Esophagus muscularis mucosa (tissue), 3 donors: Measurements from ENCODE around the gene MAP7.

Source experiments
- CTCF ChIP-seq, 3 experiments: fragments of 200-600 bp in 2 of 3; fragments of 450-650 bp in 1 of 3; sonication (generic) in 2 of 3; IDR thresholded peaks; one replicate each; pipeline ENCODE4 v1.5.1; 2017 to 2019; ENCODE audit warnings: antibody characterized with exemption in 3 of 3, mild to moderate bottlenecking in 2 of 3, moderate library complexity in 1 of 3
- POLR2AphosphoS5 ChIP-seq, 2 donors: sonication (generic); formaldehyde crosslinking; IDR thresholded peaks; one replicate each; pipeline ENCODE4 v1.6.1; 2017; ENCODE audit warnings: antibody characterized with exemption in 2 of 2

- TF ChIP-seq POLR2AphosphoS5 (IDR thresholded peaks at IDR 0.05) = no peak
- no peak for TF ChIP-seq CTCF (IDR thresholded peaks at IDR 0.05)
Measured at GRCh38 chr6:136500414-136500813, 49.8 kb downstream of the MAP7 start.
